ENCODE measurements around the gene TCTA. TPM values are rescaled to one million over a fixed set of nuclear protein-coding genes. Genes with fewer than 3 reads are reported as not detected.
A peak's percentile ranks its signal among the peaks of the same experiment; 100 is the strongest.
"Not testable (repeated sequence)": the region's sequence is repeated elsewhere in the genome, so short reads cannot be mapped to it uniquely, and the experiment has no call there.

TCTA gene
- total RNA-seq, 4 donors from 2014 or later: 50.4 to 177 (median 94.8) TPM

DNA sequence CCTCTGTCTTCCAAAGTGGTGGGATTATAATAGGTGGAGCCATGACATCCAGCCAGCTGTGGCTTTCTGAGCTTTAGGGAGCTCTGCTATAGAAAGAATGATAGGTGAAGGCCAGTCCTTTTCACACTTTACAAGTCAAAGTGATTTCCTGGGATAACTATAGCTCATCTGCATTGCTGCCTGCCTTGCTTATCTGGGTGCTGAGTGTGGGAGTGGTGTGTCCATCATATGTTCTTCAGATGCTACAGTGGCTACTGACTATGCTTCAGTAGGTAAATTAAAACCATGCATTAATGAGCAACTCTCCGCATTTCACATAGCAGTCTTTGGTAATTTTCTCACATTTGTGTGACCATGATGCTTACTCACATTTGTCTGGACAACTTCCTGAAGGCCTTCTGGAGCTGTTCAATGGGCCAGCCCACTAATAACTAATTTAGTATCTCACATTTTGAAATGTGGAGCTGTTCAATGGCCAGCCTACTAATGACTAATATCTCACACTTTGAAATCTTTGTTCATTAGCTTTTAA, 23.9 kb upstream of the TCTA start:
- TF ChIP-seq CTCF (IDR thresholded peaks at IDR 0.05) (no peak), POLR2A (IDR thresholded peaks at IDR 0.05) (no peak)
- Histone ChIP-seq H3K36me3 (no peaks in the 10 kb centered on the region), H3K27me3 (no peaks in the 10 kb centered on the region), H3K4me3 (replicated peaks in 1 of 3) (no peak overlapping the region), H3K27ac (no peak overlapping the region), H3K4me1 (peaks cover 5 to 19% of the 10 kb centered on the region in 2 donors), H3K9me3 (no peaks in the 10 kb centered on the region)
- 92 to 93% methylated on average over 1 of the region's 1 CpG for WGBS, 2 donors
- intact Hi-C loops (cut with DNase I): no loop called here
- no peak for DNase-seq

DNA sequence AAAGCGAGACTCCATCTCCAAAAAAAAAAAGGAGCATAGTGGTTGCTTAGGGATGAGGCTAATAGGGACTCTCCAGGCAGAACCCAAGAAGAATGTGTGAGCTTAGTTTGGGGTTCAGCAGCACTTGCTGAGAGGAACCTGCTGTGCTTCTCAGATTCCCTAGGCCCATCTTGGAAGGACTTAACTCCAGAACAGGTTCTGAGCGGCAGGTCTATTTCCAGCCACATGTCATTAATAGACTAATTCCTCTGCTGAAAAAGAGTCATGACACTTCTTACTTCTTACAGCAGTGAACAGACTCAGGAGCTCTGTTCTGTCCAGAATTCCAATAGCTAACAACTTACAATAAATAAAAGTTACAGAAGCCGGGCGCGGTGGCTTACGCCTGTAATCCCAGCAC, 22.9 kb upstream of the TCTA start:
- H3K27me3 ChIP-seq: no peaks in the 10 kb centered on the region
- 96% methylated on average over 6 of the region's 6 CpGs for WGBS, 2 donors
- H3K36me3 ChIP-seq: no peaks in the 10 kb centered on the region
- no peak overlapping the region for H3K4me3 ChIP-seq (replicated peaks in 1 of 3)
- TF ChIP-seq POLR2A (IDR thresholded peaks at IDR 0.05): no peak
- no peak for TF ChIP-seq CTCF (IDR thresholded peaks at IDR 0.05)
- no peak overlapping the region for H3K27ac ChIP-seq
- no peak for DNase-seq
- H3K4me1 ChIP-seq: peaks cover 5 to 18% of the 10 kb centered on the region in 2 donors
- H3K9me3 ChIP-seq: no peaks in the 10 kb centered on the region
- intact Hi-C loops (cut with DNase I): no loop called here

- H3K9me3 ChIP-seq; H3K27me3 ChIP-seq; H3K36me3 ChIP-seq; DNase-seq; intact Hi-C loops (cut with DNase I); H3K4me1 ChIP-seq; H3K27ac ChIP-seq; H3K4me3 ChIP-seq (replicated peaks in 1 of 3): not testable (repeated sequence)
- 81 to 93% methylated on average over 10 of the region's 10 CpGs for WGBS, 2 donors
Observed at GRCh38 chr3:49391310-49391709, 20.9 kb upstream of the TCTA start.

DNA sequence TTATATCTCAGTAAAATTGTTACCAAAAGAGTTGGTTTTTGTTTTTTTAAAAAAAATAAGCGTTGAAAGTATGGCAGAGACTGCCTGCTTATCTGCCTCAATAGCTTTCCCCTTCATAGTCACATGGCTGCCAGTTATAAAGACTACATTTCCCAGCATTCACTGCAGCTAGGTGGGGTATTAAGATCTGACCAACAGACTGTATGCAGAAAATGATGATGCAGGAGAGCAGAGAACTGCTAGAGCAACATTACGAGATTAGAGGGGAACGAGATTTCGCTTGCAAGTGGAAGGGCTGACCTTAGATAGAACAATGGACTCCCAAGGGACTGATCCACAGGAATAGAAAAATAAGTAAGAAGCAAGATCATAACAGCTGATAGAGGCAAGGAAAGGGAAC, 14.8 kb upstream of the TCTA start:
- Histone ChIP-seq H3K36me3 (peaks cover 5 to 10% of the 10 kb centered on the region in 2 donors), H3K9me3 (no peaks in the 10 kb centered on the region), H3K4me1 (peaks cover 28 to 50% of the 10 kb centered on the region in 2 donors), H3K4me3 (replicated peaks in 1 of 3) (no peak overlapping the region), H3K27ac (peak overlapping the region in 1 of 3 donors; percentile 13), H3K27me3 (no peaks in the 10 kb centered on the region)
- intact Hi-C loops (cut with DNase I): no loop called here
- 63 to 77% methylated on average over 4 of the region's 4 CpGs for WGBS, 2 donors
- TF ChIP-seq CTCF (IDR thresholded peaks at IDR 0.05) (no peak), POLR2A (IDR thresholded peaks at IDR 0.05) (no peak)
- DNase-seq: no peak

DNA sequence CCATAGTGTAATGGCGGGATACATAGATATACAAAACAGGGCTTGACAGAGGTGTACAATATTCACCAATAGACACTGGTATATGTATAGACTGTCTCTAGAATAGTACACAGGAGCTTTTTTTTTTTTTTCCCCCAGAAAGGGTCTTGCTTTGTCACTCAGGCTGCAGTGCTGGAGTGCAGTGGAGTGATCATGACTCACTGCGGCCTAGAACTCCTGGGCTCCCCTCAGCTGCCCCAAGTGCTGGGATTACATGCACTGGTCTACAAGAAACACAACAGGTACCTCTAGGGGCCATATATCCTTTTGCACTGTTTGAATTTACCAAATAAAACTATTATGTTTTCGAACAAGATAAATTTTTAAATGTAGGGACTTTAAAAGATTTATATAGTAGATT, 12.8 kb upstream of the TCTA start:
- H3K27ac ChIP-seq: no peak overlapping the region

More for the DNA sequence above, 12.8 kb upstream of the TCTA start:
- H3K27me3 ChIP-seq: no peaks in the 10 kb centered on the region
- no peaks in the 10 kb centered on the region for H3K9me3 ChIP-seq
- 96 to 98% methylated on average over 3 of the region's 3 CpGs for WGBS, 2 donors
- DNase-seq: no peak
- no peak overlapping the region for H3K4me3 ChIP-seq (replicated peaks in 1 of 3)
- peaks cover 5 to 10% of the 10 kb centered on the region in 2 donors for H3K36me3 ChIP-seq
- TF ChIP-seq CTCF (IDR thresholded peaks at IDR 0.05): no peak
- no peak for TF ChIP-seq POLR2A (IDR thresholded peaks at IDR 0.05)
- H3K4me1 ChIP-seq: peaks cover 34 to 66% of the 10 kb centered on the region in 2 donors
- intact Hi-C loops (cut with DNase I): no loop called here
